ENCODE data around the gene C17orf75. TPM values are rescaled to one million over a fixed set of nuclear protein-coding genes. Genes with fewer than 3 reads are reported as not detected.

Gene C17orf75
- total and polyA plus RNA-seq, 2 experiments from 2014 or later = 11.1 to 14.7 TPM

DNA sequence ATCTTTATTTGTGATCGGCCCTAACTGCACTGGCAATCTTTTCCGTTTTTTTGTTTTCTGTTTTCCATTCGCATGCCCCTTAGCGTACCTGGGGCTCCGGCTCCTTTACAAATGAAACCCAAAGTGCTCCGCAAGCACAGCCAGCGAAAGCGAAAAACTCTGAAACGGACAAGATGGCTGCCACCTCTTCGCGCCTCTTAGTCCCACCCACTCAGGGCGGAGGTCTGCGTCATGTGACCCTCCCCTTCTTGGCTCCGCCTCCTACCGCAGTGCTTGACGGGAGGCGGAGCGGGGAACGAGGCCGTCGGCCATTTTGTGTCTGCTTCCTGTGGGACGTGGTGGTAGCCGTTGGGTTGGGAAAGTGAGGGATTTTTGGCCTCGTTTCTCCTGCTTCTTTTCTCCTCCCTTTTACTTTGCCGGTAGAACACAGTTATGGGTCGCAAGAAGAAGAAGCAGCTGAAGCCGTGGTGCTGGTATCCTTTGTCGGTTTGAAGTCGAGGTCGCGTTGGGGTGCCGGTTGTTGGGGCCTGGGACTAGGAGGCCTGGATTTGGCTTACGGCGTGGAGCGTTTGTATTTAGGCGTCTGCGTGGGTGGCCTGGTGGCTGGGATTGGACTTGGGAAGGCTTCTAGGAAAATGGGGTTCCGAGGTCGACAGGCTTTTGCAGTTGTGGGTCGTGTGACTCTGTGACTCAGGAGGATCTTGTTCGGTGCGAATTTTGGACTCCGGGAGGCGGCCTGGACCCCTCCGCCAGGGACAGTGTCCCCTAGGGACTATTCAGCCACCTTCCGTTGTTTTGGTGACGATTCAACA, 8.1 kb upstream of the C17orf75 start, which contains the start of gene ZNF207:
Gene ZNF207 (plus strand): TSS at position 304 of the 812 bp plus-strand sequence. CDS start 129 bp downstream, at position 433.
- H3K27ac ChIP-seq = peak within 1 kb of the TSS; percentile 99
- peak within 1 kb of the TSS; percentile 99 for H3K9ac ChIP-seq
- H3K4me3 ChIP-seq = peak within 1 kb of the TSS; percentile 98
- no peaks in the 10 kb centered on the region for H3K9me3 ChIP-seq (ENCODE audit: low read depth)
- peak within 1 kb of the TSS; percentile 86 for H3K4me2 ChIP-seq (ENCODE audit: unreplicated experiment)
- peaks cover 14% of the 10 kb centered on the region for H3K4me1 ChIP-seq (ENCODE audit: insufficient read depth)
- in situ Hi-C loops (cut with MboI) = no loop called here
- H4K20me1 ChIP-seq (ENCODE audit: insufficient read depth) = peaks cover 25% of the 10 kb centered on the region
- peaks cover 18% of the 10 kb centered on the region for H3F3A ChIP-seq (ENCODE audit: insufficient read depth)
- H3K36me3 ChIP-seq (ENCODE audit: low read depth) = peaks cover 30% of the 10 kb centered on the region
- H3K9me2 ChIP-seq (ENCODE audit: insufficient read depth) = no peaks in the 10 kb centered on the region
- WGBS, 2 experiments (ENCODE audit: low coverage in 1 of 2, low lambda C conversion rate in 2 of 2, missing lambda C conversion rate in 2 of 2) = 1 to 2% methylated on average over 47 of the region's 47 CpGs
- peaks cover 65% of the 10 kb centered on the region for H3K79me2 ChIP-seq (ENCODE audit: insufficient read depth)
- TF ChIP-seq EZH2 (IDR thresholded peaks at IDR 0.05; ENCODE audit: insufficient read depth, poor library complexity, severe bottlenecking) (no peak), EZH2phosphoT487 (IDR thresholded peaks at IDR 0.05; ENCODE audit: insufficient read depth, low read depth) (no peak)
- DNase-seq = peak; percentile 99
- H3K27me3 ChIP-seq (replicated peaks; ENCODE audit: insufficient read depth) = no peaks in the 10 kb centered on the region
- peak within 1 kb of the TSS; percentile 87 for H2AFZ ChIP-seq

DNA sequence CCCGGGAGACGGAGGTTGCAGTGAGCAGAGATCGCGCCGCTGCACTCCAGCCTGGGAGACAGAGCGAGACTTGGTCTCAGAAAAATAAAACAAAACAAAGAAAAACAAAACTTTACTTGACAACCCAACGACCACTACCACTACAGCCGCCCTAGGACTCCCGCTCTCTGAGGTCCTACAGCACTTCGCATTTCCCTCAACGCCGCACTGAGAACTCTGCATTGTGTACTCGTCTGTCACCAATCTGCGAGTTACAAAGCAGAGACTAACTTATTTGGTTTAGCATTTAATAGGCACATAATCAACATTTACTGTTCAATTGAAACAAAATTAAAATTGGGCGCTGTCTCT, 7.5 kb upstream of the C17orf75 start:
- Histone ChIP-seq H2AFZ (peak overlapping the region; percentile 87), H3K27ac (peak overlapping the region; percentile 99), H3K9me2 (ENCODE audit: insufficient read depth) (no peaks in the 10 kb centered on the region), H3K79me2 (ENCODE audit: insufficient read depth) (peaks cover 59% of the 10 kb centered on the region), H3K4me2 (ENCODE audit: unreplicated experiment) (peak overlapping the region; percentile 86), H3K4me3 (peak overlapping the region; percentile 98), H3K9ac (peak overlapping the region; percentile 99), H4K20me1 (ENCODE audit: insufficient read depth) (peaks cover 19% of the 10 kb centered on the region), H3F3A (ENCODE audit: insufficient read depth) (peaks cover 17% of the 10 kb centered on the region), H3K36me3 (ENCODE audit: low read depth) (peaks cover 24% of the 10 kb centered on the region), H3K4me1 (ENCODE audit: insufficient read depth) (peaks cover 13% of the 10 kb centered on the region), H3K9me3 (ENCODE audit: low read depth) (no peaks in the 10 kb centered on the region), H3K27me3 (replicated peaks; ENCODE audit: insufficient read depth) (no peaks in the 10 kb centered on the region)
- peak; percentile 45 for DNase-seq
- in situ Hi-C loops (cut with MboI) = no loop called here
- WGBS, 2 experiments (ENCODE audit: low coverage in 1 of 2, low lambda C conversion rate in 2 of 2, missing lambda C conversion rate in 2 of 2) = 34 to 36% methylated on average over 15 of the region's 15 CpGs
- TF ChIP-seq EZH2 (IDR thresholded peaks at IDR 0.05; ENCODE audit: insufficient read depth, poor library complexity, severe bottlenecking) (no peak), EZH2phosphoT487 (IDR thresholded peaks at IDR 0.05; ENCODE audit: insufficient read depth, low read depth) (no peak)

DNA sequence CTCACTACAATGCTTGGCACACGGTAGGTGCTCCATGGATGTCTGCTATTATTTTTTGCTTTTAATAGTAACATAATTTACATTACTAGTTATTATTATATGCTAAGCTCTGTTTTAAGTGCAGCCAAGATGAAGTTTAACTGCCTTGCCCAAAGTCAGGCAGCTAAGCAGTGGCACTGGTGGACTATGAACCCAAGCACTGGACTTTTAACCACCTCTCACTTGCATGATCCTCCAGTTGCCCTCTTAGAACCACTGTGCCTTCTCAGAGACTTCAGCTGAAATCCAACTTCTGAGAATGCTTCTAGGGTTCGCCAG, 6.5 kb upstream of the C17orf75 start:
- no peak overlapping the region for H2AFZ ChIP-seq
- H3K4me2 ChIP-seq (ENCODE audit: unreplicated experiment) = no peak overlapping the region
- in situ Hi-C loops (cut with MboI) = no loop called here
- peaks cover 49% of the 10 kb centered on the region for H3K79me2 ChIP-seq (ENCODE audit: insufficient read depth)
- H3K27me3 ChIP-seq (replicated peaks; ENCODE audit: insufficient read depth) = no peaks in the 10 kb centered on the region
- H3K27ac ChIP-seq = no peak overlapping the region
- H3K9ac ChIP-seq = no peak overlapping the region
- TF ChIP-seq EZH2phosphoT487 (IDR thresholded peaks at IDR 0.05; ENCODE audit: insufficient read depth, low read depth) (no peak), EZH2 (IDR thresholded peaks at IDR 0.05; ENCODE audit: insufficient read depth, poor library complexity, severe bottlenecking) (no peak)
- H3K4me1 ChIP-seq (ENCODE audit: insufficient read depth) = peaks cover 13% of the 10 kb centered on the region
- peaks cover 17% of the 10 kb centered on the region for H4K20me1 ChIP-seq (ENCODE audit: insufficient read depth)
- WGBS, 2 experiments (ENCODE audit: low coverage in 1 of 2, low lambda C conversion rate in 2 of 2, missing lambda C conversion rate in 2 of 2) = 97 to 98% methylated on average over 2 of the region's 2 CpGs
- H3K9me3 ChIP-seq (ENCODE audit: low read depth) = no peaks in the 10 kb centered on the region
- no peaks in the 10 kb centered on the region for H3K9me2 ChIP-seq (ENCODE audit: insufficient read depth)
- DNase-seq = no peak
- H3K36me3 ChIP-seq (ENCODE audit: low read depth) = peaks cover 17% of the 10 kb centered on the region
- H3K4me3 ChIP-seq = no peak overlapping the region
- peaks cover 17% of the 10 kb centered on the region for H3F3A ChIP-seq (ENCODE audit: insufficient read depth)

DNA sequence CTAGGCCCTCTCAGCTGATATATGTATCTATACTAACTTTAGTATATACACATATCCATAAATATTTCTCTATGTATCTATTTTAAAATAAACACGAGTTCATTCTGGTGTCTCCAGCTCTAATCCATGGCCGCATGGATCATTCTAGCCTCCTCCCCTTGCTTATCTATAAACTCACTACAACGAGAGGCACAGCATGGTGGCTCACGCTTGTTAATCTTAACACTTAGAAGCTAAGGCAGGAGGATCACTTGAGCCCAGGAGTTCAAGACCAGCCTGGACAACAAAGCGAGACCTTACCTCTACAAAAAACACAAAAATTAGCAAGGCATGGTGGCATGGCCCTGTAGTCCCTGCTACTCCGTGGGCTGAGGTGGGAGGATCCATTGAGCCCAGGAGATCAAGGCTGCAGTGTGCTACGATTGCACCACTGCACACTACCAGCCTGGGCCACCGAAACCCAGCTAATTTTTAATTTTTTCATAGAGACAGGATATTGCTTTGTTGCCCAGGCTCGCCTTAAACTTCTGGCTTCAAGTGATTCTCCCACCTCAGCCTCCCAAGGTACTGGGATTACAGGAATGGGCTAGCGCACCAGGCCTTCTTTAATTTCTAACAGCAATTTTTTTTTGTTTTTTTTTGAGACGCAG, 4.1 kb upstream of the C17orf75 start:
- in situ Hi-C loops (cut with MboI) = no loop called here
- H3F3A ChIP-seq (ENCODE audit: insufficient read depth) = peaks cover 8% of the 10 kb centered on the region
- peaks cover 3% of the 10 kb centered on the region; the same call in 1 of the 2 replicates for H4K20me1 ChIP-seq (ENCODE audit: insufficient read depth)
- H3K9me3 ChIP-seq (ENCODE audit: low read depth) = no peaks in the 10 kb centered on the region
- TF ChIP-seq EZH2 (IDR thresholded peaks at IDR 0.05; ENCODE audit: insufficient read depth, poor library complexity, severe bottlenecking) (no peak), EZH2phosphoT487 (IDR thresholded peaks at IDR 0.05; ENCODE audit: insufficient read depth, low read depth) (no peak)
- H3K27me3 ChIP-seq (replicated peaks; ENCODE audit: insufficient read depth) = no peaks in the 10 kb centered on the region
- peaks cover 10% of the 10 kb centered on the region; the same call in 1 of the 2 replicates for H3K4me1 ChIP-seq (ENCODE audit: insufficient read depth)
- WGBS, 2 experiments (ENCODE audit: low coverage in 1 of 2, low lambda C conversion rate in 2 of 2, missing lambda C conversion rate in 2 of 2) = 95 to 96% methylated on average over 11 of the region's 11 CpGs
- no peak overlapping the region for H3K9ac ChIP-seq
- no peaks in the 10 kb centered on the region for H3K9me2 ChIP-seq (ENCODE audit: insufficient read depth)
- H3K4me2 ChIP-seq (ENCODE audit: unreplicated experiment) = no peak overlapping the region
- peaks cover 30% of the 10 kb centered on the region for H3K79me2 ChIP-seq (ENCODE audit: insufficient read depth)
- no peak overlapping the region for H3K4me3 ChIP-seq
- no peak overlapping the region for H2AFZ ChIP-seq
- no peak overlapping the region for H3K27ac ChIP-seq
- no peaks in the 10 kb centered on the region for H3K36me3 ChIP-seq (ENCODE audit: low read depth)
- no peak for DNase-seq
